ENCODE measurements around the gene PPP2R5E. TPM values are rescaled to one million over a fixed set of nuclear protein-coding genes. Genes with fewer than 3 reads are reported as not detected.

PPP2R5E gene
- total RNA-seq, 1 experiment from 2014 or later, result 45.0 TPM

DNA sequence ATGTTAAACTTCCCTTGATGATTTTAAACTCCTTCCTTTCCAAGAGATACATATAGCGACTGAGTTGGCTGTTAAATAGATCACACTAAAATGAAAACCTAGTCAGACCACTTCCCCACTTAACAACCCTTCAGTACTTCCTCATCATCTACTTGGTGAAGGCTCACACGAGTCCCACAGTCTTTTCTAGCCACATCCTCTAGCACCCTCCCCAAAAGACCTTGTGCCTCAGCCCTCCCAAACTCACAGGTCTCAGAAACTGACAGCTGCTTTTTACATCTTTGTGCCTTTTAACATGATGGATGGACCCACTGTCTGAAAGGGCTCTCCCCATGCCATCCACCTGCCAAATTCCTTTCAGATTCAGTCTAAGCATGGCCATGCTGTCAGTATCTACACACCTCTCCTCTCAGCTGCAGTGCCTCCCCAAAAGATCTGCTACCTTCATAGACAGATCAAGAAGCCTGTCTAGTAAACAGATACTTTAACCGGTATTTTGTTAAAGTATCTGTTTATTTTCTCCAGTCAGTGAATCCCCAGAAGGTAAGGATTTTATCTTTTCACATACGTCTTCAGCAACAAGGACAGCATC is 159.3 kb downstream of the PPP2R5E start (continued):
- no peak for TF ChIP-seq REST (IDR thresholded peaks at IDR 0.05; ENCODE audit: low read depth)
- TF ChIP-seq RAD21 (IDR thresholded peaks at IDR 0.05; ENCODE audit: low read depth), result no peak

- no peaks in the 10 kb centered on the region for H3K79me2 ChIP-seq (ENCODE audit: insufficient read depth, low read length)
- no peaks in the 10 kb centered on the region for H3K4me1 ChIP-seq (ENCODE audit: control insufficient read depth in 1 of 2, insufficient read depth in 2 of 2, low read length in 2 of 2)
- no peak overlapping the region for H3K4me3 ChIP-seq (replicated peaks in 1 of 2; ENCODE audit: low read depth in 1 of 2, low read length in 2 of 2)
- H3K9me3 ChIP-seq (ENCODE audit: control insufficient read depth in 1 of 2, insufficient read depth in 1 of 2, low read depth in 1 of 2, low read length in 2 of 2), result no peaks in the 10 kb centered on the region
- intact Hi-C loops (cut with micrococcal nuclease), result no loop called here
- no peak overlapping the region for H3K27ac ChIP-seq (ENCODE audit: low read depth, low read length)
- H3K27me3 ChIP-seq (ENCODE audit: insufficient read depth, low read length), result no peaks in the 10 kb centered on the region
- ChIA-PET POLR2A (no interaction called here), CTCF (no interaction called here), RAD21 (ENCODE audit: low non-redundant PET in 1 of 2, low total read pairs in 2 of 2, uncharacterized antibody in 2 of 2, unreplicated experiment in 2 of 2) (no interaction called here)
- no peak overlapping the region for H2AFZ ChIP-seq (ENCODE audit: low read depth, low read length, poor library complexity, severe bottlenecking)
- DNase-seq (ENCODE audit: low read depth, low spot score) (no peak), ATAC-seq (no peak)
- no peak overlapping the region for H3K4me2 ChIP-seq (ENCODE audit: low read length)
- TF ChIP-seq EZH2phosphoT487 (IDR thresholded peaks at IDR 0.05; ENCODE audit: borderline replicate concordance) (no peak), ZNF274 (IDR thresholded peaks at IDR 0.05; ENCODE audit: low read depth, low read length) (no peak)
- H3K9ac ChIP-seq (ENCODE audit: low read length), result no peak overlapping the region
- H3K36me3 ChIP-seq (ENCODE audit: control insufficient read depth in 1 of 2, insufficient read depth in 2 of 2, low read length in 2 of 2), result peaks cover 5 to 14% of the 10 kb centered on the region in 2 experiments; a peak in 2 of 4 replicates
- no TSS peak for BruUV-seq (replicated peaks)
- no peaks in the 10 kb centered on the region for H3K9me2 ChIP-seq (ENCODE audit: insufficient read depth)
- no peaks in the 10 kb centered on the region for H4K20me1 ChIP-seq (ENCODE audit: insufficient read depth)
Measured at GRCh38 chr14:63378444-63378843, 164.7 kb downstream of the PPP2R5E start.
